K562 (cell line): Measurements from ENCODE around the gene SGPL1. TPM values are rescaled to one million over a fixed set of nuclear protein-coding genes. Genes with fewer than 3 reads are reported as not detected.

Source experiments
- ATAC-seq: fragments of 200-7000 bp; cut with Tn5 transposase; 3 replicates; pipeline ENCODE4 v1.9.1; 2020; ENCODE audit warnings: moderate library complexity
- BruUV-seq: library from RNA; stranded (reverse); fragments of 400-500 nt; replicated peaks from 2 replicates; lab custom pipeline; 2021; lab: Mats Ljungman, UMichigan
- CTCF ChIA-PET: fragments of 300-600 bp; formaldehyde crosslinking; extraction: SDS; loops from one replicate; lab custom pipeline; 2021; ENCODE audit warnings: low intra/inter-chr PET ratio; lab: Yijun Ruan, JAX
- POLR2A ChIA-PET: fragments of 300-600, 350-650 bp; sonication (Branson Sonifier 250); formaldehyde crosslinking; extraction: SDS; loops from one replicate; lab custom pipeline; 2021; ENCODE audit warnings: antibody characterized with exemption, inconsistent platforms; lab: Yijun Ruan, JAX
- DNase-seq, 4 experiments: peaks; one replicate each; pipeline versions ENCODE4 v3.0.0 to v3.0.0-alpha.2; 2011 to 2018; ENCODE audit warnings: low spot score in 3 of 4, mixed read lengths in 3 of 4; ENCODE audit errors: extremely low read depth in 1 of 4
- FAIRE-seq: peaks from 2 replicates; lab custom pipeline; 2011; peaks lifted over from hg19 to GRCh38; lab: Jason Lieb, UNC
- H2AFZ ChIP-seq: 2 replicates; pipeline ENCODE4 v1.6.0; 2011; ENCODE audit warnings: low read depth, low read length, control low read depth, inconsistent platforms
- H3K27ac ChIP-seq: fragments of 200-600 bp; 3 replicates; pipeline ENCODE4 v1.8.0; 2011; ENCODE audit warnings: low read depth, mild to moderate bottlenecking, control low read depth, inconsistent platforms, low read length, moderate library complexity, mixed read lengths; ENCODE audit errors: extremely low read depth
- H3K27me3 ChIP-seq, 2 experiments: fragments of 300-600 bp in 1 of 2; 2 replicates in 1 of 2; 3 replicates in 1 of 2; pipeline versions ENCODE4 v1.6.0 to v1.8.0; 2011; ENCODE audit warnings: inconsistent platforms in 2 of 2, low read length in 2 of 2, mild to moderate bottlenecking in 1 of 2, mixed read lengths in 1 of 2, moderate library complexity in 1 of 2; ENCODE audit not compliant: control insufficient read depth in 2 of 2, insufficient read depth in 2 of 2
- H3K36me3 ChIP-seq: fragments of 300-600 bp; 3 replicates; pipeline ENCODE4 v1.8.0; 2011; ENCODE audit warnings: mild to moderate bottlenecking, low read length, inconsistent platforms; ENCODE audit not compliant: control insufficient read depth, insufficient read depth
- H3K4me1 ChIP-seq, 2 experiments: fragments of 200-600 bp in 1 of 2; replicated peaks in 1 of 2; 2 replicates in 1 of 2; 3 replicates in 1 of 2; pipeline versions ENCODE4 v1.5.1 to v1.8.0; 2011; ENCODE audit warnings: inconsistent platforms in 2 of 2, low read length in 2 of 2, mild to moderate bottlenecking in 1 of 2, mixed read lengths in 1 of 2, moderate library complexity in 1 of 2; ENCODE audit not compliant: control insufficient read depth in 2 of 2, insufficient read depth in 2 of 2
- H3K4me2 ChIP-seq: 2 replicates; pipeline ENCODE4 v1.6.1; 2011; ENCODE audit warnings: low read length, control low read depth, inconsistent platforms, mixed read lengths; ENCODE audit not compliant: insufficient read depth
- H3K4me3 ChIP-seq: fragments of 200-600 bp; sonication (generic), shearing (Covaris generic); 2 replicates; pipeline ENCODE4 v1.5.1; 2016; ENCODE audit warnings: control low read depth, inconsistent platforms
- H3K79me2 ChIP-seq: fragments of 200-600 bp; 3 replicates; pipeline ENCODE4 v1.8.0; 2011; ENCODE audit warnings: low read length, inconsistent platforms; ENCODE audit not compliant: control insufficient read depth, insufficient read depth
- H3K9ac ChIP-seq, 2 experiments: 2 replicates each; pipeline versions ENCODE4 v1.6.0 to v1.6.1; 2011; ENCODE audit warnings: low read depth in 2 of 2, low read length in 2 of 2, control low read depth in 1 of 2, inconsistent platforms in 1 of 2, mild to moderate bottlenecking in 1 of 2, mixed read lengths in 1 of 2; ENCODE audit not compliant: insufficient read depth in 1 of 2
- H3K9me1 ChIP-seq: one replicate; pipeline ENCODE4 v1.6.0; 2011; ENCODE audit warnings: inconsistent platforms, mild to moderate bottlenecking, low read length, moderate library complexity; ENCODE audit not compliant: control insufficient read depth, insufficient read depth
- H3K9me3 ChIP-seq: replicated peaks from 2 replicates; pipeline ENCODE4 v1.5.1; 2011; ENCODE audit warnings: low read depth, low read length, inconsistent platforms; ENCODE audit not compliant: control insufficient read depth, insufficient read depth
- H4K20me1 ChIP-seq: replicated peaks from 2 replicates; pipeline ENCODE4 v1.6.1; 2011; ENCODE audit warnings: low read length, inconsistent platforms, mixed read lengths; ENCODE audit not compliant: control insufficient read depth, insufficient read depth
- EWSR1 ChIP-seq: fragments of 450-650 bp; IDR thresholded peaks from 2 replicates; pipeline ENCODE4 v1.6.1; 2018; ENCODE audit warnings: borderline replicate concordance, mild to moderate bottlenecking, low read depth, moderate library complexity; ENCODE audit not compliant: partially characterized antibody
- FIP1L1 ChIP-seq: fragments of 200-400 bp; formaldehyde crosslinking; IDR thresholded peaks from 2 replicates; pipeline ENCODE4 v1.6.1; 2018; ENCODE audit warnings: mild to moderate bottlenecking, low read depth, low read length; ENCODE audit not compliant: poor library complexity, severe bottlenecking
- GABPA ChIP-seq: fragments of 200-800 bp; sonication (Bioruptor generic); conservative IDR thresholded peaks from 2 replicates; pipeline ENCODE4 v1.6.1; 2016; ENCODE audit warnings: low read depth, missing genetic modification characterization, missing compliant biosample characterization
- POLR2G ChIP-seq: fragments of 200-400 bp; formaldehyde crosslinking; IDR thresholded peaks from 2 replicates; pipeline ENCODE4 v1.6.1; 2017; ENCODE audit warnings: low read depth, mild to moderate bottlenecking, antibody characterized with exemption, low read length, moderate library complexity
- PTRF ChIP-seq: fragments of 450-650 bp; IDR thresholded peaks from 2 replicates; pipeline ENCODE4 v1.6.1; 2016; ENCODE audit warnings: mild to moderate bottlenecking, missing genetic modification characterization, missing compliant biosample characterization
- ZC3H4 ChIP-seq: sonication (generic); formaldehyde crosslinking; IDR thresholded peaks from 2 replicates; pipeline ENCODE4 v1.9.0; 2021; ENCODE audit warnings: missing genetic modification reagents, borderline replicate concordance
- WGBS: fragments of 100-300 bp; shearing (Covaris generic); methylation state at CpG from one replicate; pipeline ENCODE4 v1.1.6; 2016; ENCODE audit warnings: low coverage, mixed read lengths; ENCODE audit not compliant: insufficient coverage; ENCODE audit errors: missing lambda C conversion rate; 5-methylcytosine and 5-hydroxymethylcytosine counted together
- in situ Hi-C: fragments of 300-500 bp; cut with MboI; formaldehyde crosslinking; loops from 4 replicates; pipeline ENCODE4 v1.15.0; 2018; ENCODE audit warnings: inconsistent platforms, mixed read lengths
- intact Hi-C: fragments of 100-400 bp; cut with micrococcal nuclease; formaldehyde crosslinking; loops from 2 replicates; pipeline ENCODE4 v1.14.2; 2022
- polyA plus RNA-seq, 8 experiments: library from polyadenylated mRNA; depleted of rRNA in 4 of 8; stranded (reverse) in 5 of 8; unstranded in 3 of 8; fragments of >200 nt; fragmentation: Nextera tagmentation in 2 of 8; fragmentation: Illumina TruSeq in 1 of 8; extraction: Ambion mirVana in 2 of 8; extraction: Trizol in 1 of 8; gene quantifications; 2 replicates each; pipeline versions ENCODE4 v1.2.1 to v1.2.3, GENCODE V29; 2011 to 2014; ENCODE audit warnings: inconsistent platforms in 1 of 8, missing spikeins in 1 of 8
- total RNA-seq, 7 experiments: library from RNA; depleted of rRNA in 6 of 7; stranded (reverse); fragments of >200 nt in 6 of 7; fragmentation: Illumina TruSeq in 2 of 7; extraction: Trizol in 2 of 7; gene quantifications; 2 replicates each; pipeline versions ENCODE4 v1.2.1 to v1.2.3, GENCODE V29; 2011 to 2021; ENCODE audit warnings: low replicate concordance in 1 of 7
- TF ChIP-seq, protein P1 (sequence below): sonication (generic); formaldehyde crosslinking; IDR thresholded peaks from 2 replicates; pipeline ENCODE4 v1.8.0; 2022; ENCODE audit warnings: mild to moderate bottlenecking, missing genetic modification reagents
- TF ChIP-seq, protein P2 (sequence below): sonication (generic); formaldehyde crosslinking; IDR thresholded peaks from 2 replicates; pipeline ENCODE4 v1.8.0; 2023; ENCODE audit warnings: missing genetic modification reagents, mild to moderate bottlenecking, borderline replicate concordance
- TF ChIP-seq, protein P3 (sequence below): fragments of 450-650 bp; IDR thresholded peaks from 2 replicates; pipeline ENCODE4 v1.6.1; 2018; ENCODE audit warnings: mild to moderate bottlenecking, low read depth; ENCODE audit not compliant: partially characterized antibody

Gene SGPL1
- total and polyA plus RNA-seq, 9 of the 15 experiments (the other 6 are each of a cell fraction or from before 2014, with no cell fraction given), result 6.0 to 18.0 (median 8.7) TPM

DNA sequence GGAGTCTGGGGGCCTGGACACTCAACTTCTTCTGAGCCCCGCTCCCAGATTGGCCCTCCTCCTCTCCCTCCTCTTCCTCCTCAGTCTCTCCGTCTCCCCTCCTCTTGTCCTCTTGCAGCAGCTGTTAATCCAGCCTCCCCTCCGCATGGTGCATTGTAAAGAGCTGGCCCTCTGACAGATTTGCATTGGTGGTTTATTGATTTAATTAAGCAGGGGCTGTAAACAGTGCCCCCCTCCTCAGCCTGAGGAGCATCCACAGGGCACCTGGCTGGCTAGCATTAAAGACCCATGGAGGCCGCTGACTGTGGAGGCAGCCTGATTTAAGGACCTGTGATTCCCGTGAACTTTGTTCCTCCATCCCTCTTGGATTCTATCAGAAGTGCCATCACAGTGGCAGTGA, 101.5 kb downstream of the SGPL1 start:
- BruUV-seq, result no TSS peak
- TF ChIP-seq GABPA (tag) (no peak), ZC3H4 (CRISPR knock-in tag) (no peak), EWSR1 (no peak), FIP1L1 (no peak), POLR2G (no peak), PTRF (tag) (no peak)
- TF ChIP-seq, protein P1, sequence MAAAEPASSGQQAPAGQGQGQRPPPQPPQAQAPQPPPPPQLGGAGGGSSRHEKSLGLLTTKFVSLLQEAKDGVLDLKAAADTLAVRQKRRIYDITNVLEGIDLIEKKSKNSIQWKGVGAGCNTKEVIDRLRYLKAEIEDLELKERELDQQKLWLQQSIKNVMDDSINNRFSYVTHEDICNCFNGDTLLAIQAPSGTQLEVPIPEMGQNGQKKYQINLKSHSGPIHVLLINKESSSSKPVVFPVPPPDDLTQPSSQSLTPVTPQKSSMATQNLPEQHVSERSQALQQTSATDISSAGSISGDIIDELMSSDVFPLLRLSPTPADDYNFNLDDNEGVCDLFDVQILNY, result no peak
- TF ChIP-seq, protein P2, sequence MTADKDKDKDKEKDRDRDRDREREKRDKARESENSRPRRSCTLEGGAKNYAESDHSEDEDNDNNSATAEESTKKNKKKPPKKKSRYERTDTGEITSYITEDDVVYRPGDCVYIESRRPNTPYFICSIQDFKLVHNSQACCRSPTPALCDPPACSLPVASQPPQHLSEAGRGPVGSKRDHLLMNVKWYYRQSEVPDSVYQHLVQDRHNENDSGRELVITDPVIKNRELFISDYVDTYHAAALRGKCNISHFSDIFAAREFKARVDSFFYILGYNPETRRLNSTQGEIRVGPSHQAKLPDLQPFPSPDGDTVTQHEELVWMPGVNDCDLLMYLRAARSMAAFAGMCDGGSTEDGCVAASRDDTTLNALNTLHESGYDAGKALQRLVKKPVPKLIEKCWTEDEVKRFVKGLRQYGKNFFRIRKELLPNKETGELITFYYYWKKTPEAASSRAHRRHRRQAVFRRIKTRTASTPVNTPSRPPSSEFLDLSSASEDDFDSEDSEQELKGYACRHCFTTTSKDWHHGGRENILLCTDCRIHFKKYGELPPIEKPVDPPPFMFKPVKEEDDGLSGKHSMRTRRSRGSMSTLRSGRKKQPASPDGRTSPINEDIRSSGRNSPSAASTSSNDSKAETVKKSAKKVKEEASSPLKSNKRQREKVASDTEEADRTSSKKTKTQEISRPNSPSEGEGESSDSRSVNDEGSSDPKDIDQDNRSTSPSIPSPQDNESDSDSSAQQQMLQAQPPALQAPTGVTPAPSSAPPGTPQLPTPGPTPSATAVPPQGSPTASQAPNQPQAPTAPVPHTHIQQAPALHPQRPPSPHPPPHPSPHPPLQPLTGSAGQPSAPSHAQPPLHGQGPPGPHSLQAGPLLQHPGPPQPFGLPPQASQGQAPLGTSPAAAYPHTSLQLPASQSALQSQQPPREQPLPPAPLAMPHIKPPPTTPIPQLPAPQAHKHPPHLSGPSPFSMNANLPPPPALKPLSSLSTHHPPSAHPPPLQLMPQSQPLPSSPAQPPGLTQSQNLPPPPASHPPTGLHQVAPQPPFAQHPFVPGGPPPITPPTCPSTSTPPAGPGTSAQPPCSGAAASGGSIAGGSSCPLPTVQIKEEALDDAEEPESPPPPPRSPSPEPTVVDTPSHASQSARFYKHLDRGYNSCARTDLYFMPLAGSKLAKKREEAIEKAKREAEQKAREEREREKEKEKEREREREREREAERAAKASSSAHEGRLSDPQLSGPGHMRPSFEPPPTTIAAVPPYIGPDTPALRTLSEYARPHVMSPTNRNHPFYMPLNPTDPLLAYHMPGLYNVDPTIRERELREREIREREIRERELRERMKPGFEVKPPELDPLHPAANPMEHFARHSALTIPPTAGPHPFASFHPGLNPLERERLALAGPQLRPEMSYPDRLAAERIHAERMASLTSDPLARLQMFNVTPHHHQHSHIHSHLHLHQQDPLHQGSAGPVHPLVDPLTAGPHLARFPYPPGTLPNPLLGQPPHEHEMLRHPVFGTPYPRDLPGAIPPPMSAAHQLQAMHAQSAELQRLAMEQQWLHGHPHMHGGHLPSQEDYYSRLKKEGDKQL, result no peak
- TF ChIP-seq, protein P3, sequence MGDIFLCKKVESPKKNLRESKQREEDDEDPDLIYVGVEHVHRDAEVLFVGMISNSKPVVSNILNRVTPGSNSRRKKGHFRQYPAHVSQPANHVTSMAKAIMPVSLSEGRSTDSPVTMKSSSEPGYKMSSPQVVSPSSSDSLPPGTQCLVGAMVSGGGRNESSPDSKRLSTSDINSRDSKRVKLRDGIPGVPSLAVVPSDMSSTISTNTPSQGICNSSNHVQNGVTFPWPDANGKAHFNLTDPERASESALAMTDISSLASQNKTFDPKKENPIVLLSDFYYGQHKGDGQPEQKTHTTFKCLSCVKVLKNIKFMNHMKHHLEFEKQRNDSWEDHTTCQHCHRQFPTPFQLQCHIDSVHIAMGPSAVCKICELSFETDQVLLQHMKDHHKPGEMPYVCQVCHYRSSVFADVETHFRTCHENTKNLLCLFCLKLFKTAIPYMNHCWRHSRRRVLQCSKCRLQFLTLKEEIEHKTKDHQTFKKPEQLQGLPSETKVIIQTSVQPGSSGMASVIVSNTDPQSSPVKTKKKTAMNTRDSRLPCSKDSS, result no peak

More for the DNA sequence above, 101.5 kb downstream of the SGPL1 start:
- ChIA-PET POLR2A (interaction anchor here (0.5 kb wide), 1 partner anchor 16 kb away, joined by 3 read pairs; no protein-coding TSS in a partner anchor), CTCF (interaction anchor here (0.6 kb wide), 1 partner anchor 221 kb away, joined by 3 read pairs; no protein-coding TSS in a partner anchor)
- ATAC-seq, result no peak
- in situ Hi-C loops, result no loop called here
- intact Hi-C loops, result no loop called here
- DNase-seq, result no peak
- H3K9ac ChIP-seq, result no peak overlapping the region
- no peak overlapping the region for H2AFZ ChIP-seq
- peaks cover 37 to 86% of the 10 kb centered on the region in 2 experiments for H3K27me3 ChIP-seq
- H3K36me3 ChIP-seq, result no peaks in the 10 kb centered on the region
- H3K9me3 ChIP-seq, result no peaks in the 10 kb centered on the region
- H3K4me3 ChIP-seq, result no peak overlapping the region
- H3K4me2 ChIP-seq, result no peak overlapping the region
- H3K9me1 ChIP-seq, result no peaks in the 10 kb centered on the region
- peaks cover 17% of the 10 kb centered on the region for H4K20me1 ChIP-seq
- no peak overlapping the region for H3K27ac ChIP-seq
- H3K4me1 ChIP-seq, result peaks cover 0 to 6% of the 10 kb centered on the region in 2 experiments; a peak in 1 of 5 replicates
- no peaks in the 10 kb centered on the region for H3K79me2 ChIP-seq
- FAIRE-seq, result no peak
- 0% methylated on average over 5 of the region's 5 CpGs for WGBS
